Mucosa of stomach (tissue), 1 donor: ENCODE data around the gene PACSIN2.

Experiments used
- H3K27me3 ChIP-seq: one replicate; pipeline ENCODE4 v1.7.0; 2013; ENCODE audit warnings: mild to moderate bottlenecking, low read length; ENCODE audit not compliant: control insufficient read depth, insufficient read depth
- H3K36me3 ChIP-seq: one replicate; pipeline ENCODE4 v1.7.0; 2013; ENCODE audit warnings: low read length; ENCODE audit not compliant: control insufficient read depth, insufficient read depth
- H3K4me1 ChIP-seq: one replicate; pipeline ENCODE4 v1.7.0; 2013; ENCODE audit warnings: mild to moderate bottlenecking, low read length; ENCODE audit not compliant: control insufficient read depth, insufficient read depth
- H3K4me3 ChIP-seq: one replicate; pipeline ENCODE4 v1.7.0; 2013; ENCODE audit warnings: low read length
- H3K9ac ChIP-seq: one replicate; pipeline ENCODE4 v1.7.0; 2013; ENCODE audit warnings: mild to moderate bottlenecking, low read length, moderate library complexity
- H3K9me3 ChIP-seq: one replicate; pipeline ENCODE4 v1.7.0; 2013; ENCODE audit warnings: mild to moderate bottlenecking, low read length, moderate library complexity; ENCODE audit not compliant: control insufficient read depth
- donor health status: Pancreatic carcinoma.

The PACSIN2 gene

GRCh38 chr22:42895087-42895486 lies 119.9 kb downstream of the PACSIN2 start:
- H3K27me3 ChIP-seq = no peaks in the 10 kb centered on the region
- no peaks in the 10 kb centered on the region for H3K36me3 ChIP-seq
- peaks cover 40% of the 10 kb centered on the region for H3K4me1 ChIP-seq
- H3K4me3 ChIP-seq = no peak overlapping the region
- H3K9ac ChIP-seq = no peak overlapping the region
- H3K9me3 ChIP-seq = no peaks in the 10 kb centered on the region

GRCh38 chr22:42893371-42894150 lies 121.4 kb downstream of the PACSIN2 start:
- no peaks in the 10 kb centered on the region for H3K36me3 ChIP-seq
- H3K4me1 ChIP-seq = peaks cover 45% of the 10 kb centered on the region
- no peak overlapping the region for H3K4me3 ChIP-seq

DNA sequence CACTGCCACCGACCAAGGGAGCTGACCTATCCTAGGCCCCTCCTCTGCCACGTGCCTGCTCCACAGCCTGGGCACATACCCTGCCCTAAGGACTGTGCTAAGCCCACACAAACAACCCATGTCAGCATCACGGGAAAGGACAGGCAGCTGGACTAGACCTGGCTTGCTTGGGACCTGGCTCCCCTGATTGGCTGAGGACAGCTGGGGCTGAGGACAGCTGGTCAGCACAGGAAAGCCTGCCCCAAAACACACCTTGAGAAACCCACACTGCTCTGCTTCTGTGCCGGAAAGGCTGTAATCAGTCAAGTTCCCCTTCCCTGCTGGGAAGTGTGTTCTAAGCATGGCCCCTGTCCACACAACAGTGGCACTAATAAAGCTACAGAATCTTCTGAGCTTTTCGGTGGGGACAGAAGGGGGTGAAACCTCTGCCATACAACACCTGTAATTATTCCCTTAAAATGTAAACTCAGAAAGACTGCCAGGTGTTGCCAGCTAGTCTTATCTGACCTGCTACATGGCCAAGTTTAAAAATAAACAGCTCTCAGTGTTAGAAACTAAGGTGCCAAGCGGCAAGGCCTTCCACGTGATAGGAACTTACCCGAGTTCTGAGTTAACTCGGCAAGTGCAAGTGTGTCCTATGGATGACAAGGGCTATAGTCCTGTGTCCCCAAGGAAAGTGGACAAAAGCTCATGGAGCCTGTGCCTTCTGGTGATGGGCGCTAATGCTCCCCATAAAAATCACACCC lies 122.2 kb downstream of the PACSIN2 start:
- Histone ChIP-seq H3K9ac (peak overlapping the region; percentile 14), H3K27me3 (no peaks in the 10 kb centered on the region), H3K4me3 (no peak overlapping the region), H3K36me3 (no peaks in the 10 kb centered on the region), H3K9me3 (no peaks in the 10 kb centered on the region), H3K4me1 (peaks cover 53% of the 10 kb centered on the region)

More at GRCh38 chr22:42893371-42894150, 121.4 kb downstream of the PACSIN2 start:
- no peaks in the 10 kb centered on the region for H3K27me3 ChIP-seq
- no peaks in the 10 kb centered on the region for H3K9me3 ChIP-seq
- H3K9ac ChIP-seq = no peak overlapping the region

DNA sequence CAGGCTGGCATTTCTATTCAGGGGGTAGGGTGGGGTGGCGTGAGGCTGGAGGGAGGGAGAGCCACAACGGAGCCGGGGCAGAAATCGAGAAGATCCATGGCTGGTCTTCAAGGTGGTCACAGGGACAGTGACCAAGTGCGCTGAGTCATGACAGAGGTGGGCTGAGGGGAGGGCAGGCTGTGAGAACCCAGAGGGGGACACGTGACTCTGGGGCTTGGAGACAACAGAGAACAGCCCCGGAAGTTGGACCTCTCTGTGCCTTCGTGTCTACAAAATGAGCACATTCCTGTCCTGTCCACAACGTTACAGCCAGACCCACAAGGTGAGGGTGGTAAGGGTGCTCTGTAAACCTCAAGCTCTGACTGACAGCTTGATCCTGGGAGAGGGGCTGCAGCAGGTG lies 122.8 kb downstream of the PACSIN2 start:
- peaks cover 59% of the 10 kb centered on the region for H3K4me1 ChIP-seq
- H3K9me3 ChIP-seq = no peaks in the 10 kb centered on the region
- H3K36me3 ChIP-seq = no peaks in the 10 kb centered on the region
- H3K4me3 ChIP-seq = no peak overlapping the region
- no peaks in the 10 kb centered on the region for H3K27me3 ChIP-seq
- peak overlapping the region; percentile 14 for H3K9ac ChIP-seq

- Histone ChIP-seq H3K4me1 (peaks cover 64% of the 10 kb centered on the region), H3K9me3 (no peaks in the 10 kb centered on the region), H3K36me3 (no peaks in the 10 kb centered on the region), H3K9ac (no peak overlapping the region), H3K4me3 (no peak overlapping the region), H3K27me3 (no peaks in the 10 kb centered on the region)
Observed at GRCh38 chr22:42891696-42892095, 123.3 kb downstream of the PACSIN2 start.

DNA sequence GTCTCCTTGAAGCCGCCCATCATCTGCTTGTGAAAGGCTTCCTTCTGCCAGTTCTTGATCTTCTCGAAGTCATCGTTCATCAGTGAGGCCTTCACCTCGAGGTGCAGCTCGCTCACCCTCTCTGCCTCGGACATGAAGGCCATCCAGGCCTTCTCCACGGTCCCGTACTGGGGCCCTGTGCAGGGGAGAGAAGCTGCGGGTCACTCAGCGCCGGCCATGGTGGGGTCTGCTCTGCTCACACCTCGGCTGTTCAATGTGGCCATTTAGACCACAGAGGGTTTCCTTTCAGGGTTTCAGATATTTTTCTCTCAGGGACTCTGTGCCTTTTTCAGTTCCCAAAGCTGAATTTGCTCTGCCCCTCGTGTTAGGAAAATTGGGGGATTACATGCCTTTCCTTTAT lies 123.9 kb downstream of the PACSIN2 start:
- no peak overlapping the region for H3K9ac ChIP-seq
- H3K36me3 ChIP-seq = no peaks in the 10 kb centered on the region
- H3K4me1 ChIP-seq = peaks cover 64% of the 10 kb centered on the region

DNA sequence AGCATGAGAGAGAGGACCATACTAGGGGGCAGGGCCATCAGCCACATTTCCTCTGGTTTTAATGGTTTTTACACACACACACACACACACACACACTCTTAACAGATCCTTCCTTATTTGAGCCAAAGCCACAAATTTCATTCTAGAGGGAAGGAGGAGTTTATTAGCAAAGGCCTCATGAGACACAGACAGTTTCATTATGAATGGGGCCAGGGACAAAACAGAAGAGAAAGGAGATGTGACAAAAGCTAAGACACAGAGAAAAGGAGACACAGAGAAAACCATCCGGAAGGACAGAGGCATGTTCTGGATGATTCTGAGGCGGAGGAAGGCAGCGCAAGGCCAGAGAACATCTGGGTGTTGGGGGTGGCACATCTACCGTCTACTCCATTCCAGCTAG lies 125.6 kb downstream of the PACSIN2 start:
- peaks cover 5% of the 10 kb centered on the region for H3K36me3 ChIP-seq
- H3K9ac ChIP-seq = no peak overlapping the region
- H3K27me3 ChIP-seq = no peaks in the 10 kb centered on the region
- H3K4me3 ChIP-seq = no peak overlapping the region
- H3K9me3 ChIP-seq = no peaks in the 10 kb centered on the region
- peaks cover 53% of the 10 kb centered on the region for H3K4me1 ChIP-seq

More for the DNA sequence above, 123.9 kb downstream of the PACSIN2 start:
- no peaks in the 10 kb centered on the region for H3K27me3 ChIP-seq
- H3K4me3 ChIP-seq = no peak overlapping the region
- H3K9me3 ChIP-seq = no peaks in the 10 kb centered on the region

GRCh38 chr22:42887523-42888507 lies 127.1 kb downstream of the PACSIN2 start:
- peaks cover 11% of the 10 kb centered on the region for H3K36me3 ChIP-seq
- no peak overlapping the region for H3K4me3 ChIP-seq
- H3K4me1 ChIP-seq = peaks cover 44% of the 10 kb centered on the region
- peak overlapping the region; percentile 26 for H3K9ac ChIP-seq
- H3K27me3 ChIP-seq = no peaks in the 10 kb centered on the region
- no peaks in the 10 kb centered on the region for H3K9me3 ChIP-seq

DNA sequence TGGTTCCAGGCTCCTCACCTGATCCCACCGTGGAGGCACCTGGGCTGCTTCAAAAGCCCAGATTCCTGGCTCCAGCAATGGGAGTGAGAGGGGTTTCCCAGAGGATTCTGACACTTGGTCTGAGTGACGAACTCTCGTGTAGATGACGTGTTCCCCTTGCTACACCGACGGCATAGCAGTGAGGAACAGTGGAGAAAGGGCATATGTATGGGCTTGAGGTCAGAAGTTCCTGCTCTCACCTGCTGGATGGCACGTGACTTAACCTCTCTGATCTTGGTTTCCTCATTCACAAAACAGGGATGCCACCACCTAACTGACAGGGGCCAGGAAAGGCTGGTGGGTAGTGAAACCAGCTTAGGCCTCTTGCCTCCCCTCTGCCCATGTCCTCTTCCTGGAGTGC lies 127.8 kb downstream of the PACSIN2 start:
- Histone ChIP-seq H3K4me1 (peaks cover 44% of the 10 kb centered on the region), H3K27me3 (no peaks in the 10 kb centered on the region), H3K9ac (peak overlapping the region; percentile 26), H3K9me3 (no peaks in the 10 kb centered on the region), H3K36me3 (peaks cover 11% of the 10 kb centered on the region), H3K4me3 (no peak overlapping the region)

DNA sequence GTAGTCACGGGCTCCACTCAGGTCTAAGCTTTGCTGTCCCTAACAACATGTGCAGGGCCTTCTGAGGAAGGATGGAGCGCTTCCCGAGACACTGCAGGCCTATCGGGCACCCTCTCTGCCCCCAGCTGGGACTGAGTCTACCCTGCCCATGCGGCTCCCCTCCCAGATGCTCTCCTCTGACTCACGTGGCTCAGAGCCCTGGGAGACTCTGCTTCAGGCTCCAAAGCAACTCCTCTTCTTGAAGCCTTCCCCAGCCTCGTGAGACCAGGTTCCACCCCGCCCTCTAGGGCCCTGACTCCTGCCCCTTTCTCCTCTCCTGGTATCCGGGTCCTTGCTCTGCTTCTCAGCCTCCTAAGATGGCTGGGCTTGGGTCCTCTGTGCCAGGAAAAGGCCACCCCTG lies 129.5 kb downstream of the PACSIN2 start:
- H3K9ac ChIP-seq = no peak overlapping the region
- peaks cover 15% of the 10 kb centered on the region for H3K36me3 ChIP-seq
- H3K9me3 ChIP-seq = no peaks in the 10 kb centered on the region
- H3K4me1 ChIP-seq = peaks cover 42% of the 10 kb centered on the region
- H3K4me3 ChIP-seq = no peak overlapping the region
- no peaks in the 10 kb centered on the region for H3K27me3 ChIP-seq

GRCh38 chr22:42884616-42885375 lies 130.2 kb downstream of the PACSIN2 start:
- H3K4me1 ChIP-seq = peaks cover 42% of the 10 kb centered on the region
- H3K9ac ChIP-seq = no peak overlapping the region
- no peak overlapping the region for H3K4me3 ChIP-seq
- H3K9me3 ChIP-seq = no peaks in the 10 kb centered on the region
- no peaks in the 10 kb centered on the region for H3K27me3 ChIP-seq
- H3K36me3 ChIP-seq = peaks cover 16% of the 10 kb centered on the region
